NCI-H524 treated with DMSO at 0.1 percent for 48 hours (cell line): ENCODE measurements around the gene VPS9D1.

ENCODE experiments used
- DNase-seq: peaks from one replicate; lab custom pipeline; 2025; lab: John Stamatoyannopoulos, UW

VPS9D1 gene

GRCh38 chr16:89720813-89721545, at the start of gene VPS9D1, which contains the start of gene ZNF276:
Gene VPS9D1 (minus strand): TSS chr16:89720898. CDS start chr16:89720861, 37 bp downstream.
Gene ZNF276 (plus strand): TSS chr16:89721537. CDS start chr16:89721641, 104 bp downstream.
- no peak for DNase-seq

GRCh38 chr16:89770367-89770766, 49.7 kb upstream of the VPS9D1 start:
- DNase-seq: no peak

GRCh38 chr16:89765292-89765830, 44.7 kb upstream of the VPS9D1 start:
- no peak for DNase-seq

- DNase-seq: no peak
Measured at GRCh38 chr16:89764711-89765201, 44.1 kb upstream of the VPS9D1 start.

- DNase-seq: no peak
Measured at GRCh38 chr16:89761304-89761922, 40.7 kb upstream of the VPS9D1 start.

- DNase-seq: no peak
Measured at GRCh38 chr16:89759746-89760340, 39.1 kb upstream of the VPS9D1 start.

- DNase-seq: no peak
Measured at GRCh38 chr16:89749637-89750036, 28.9 kb upstream of the VPS9D1 start.

- DNase-seq: no peak
Measured at GRCh38 chr16:89748921-89749320, 28.2 kb upstream of the VPS9D1 start.

GRCh38 chr16:89748076-89748475, 27.4 kb upstream of the VPS9D1 start:
- no peak for DNase-seq

- no peak for DNase-seq
Measured at GRCh38 chr16:89746043-89746442, 25.3 kb upstream of the VPS9D1 start.

GRCh38 chr16:89744813-89745212, 24.1 kb upstream of the VPS9D1 start:
- no peak for DNase-seq

GRCh38 chr16:89742948-89743347, 22.2 kb upstream of the VPS9D1 start:
- DNase-seq: no peak

GRCh38 chr16:89741342-89742014, 20.8 kb upstream of the VPS9D1 start:
- DNase-seq: no peak

- no peak for DNase-seq
Measured at GRCh38 chr16:89739383-89739782, 18.7 kb upstream of the VPS9D1 start.

GRCh38 chr16:89738538-89739317, 18.0 kb upstream of the VPS9D1 start:
- no peak for DNase-seq

- no peak for DNase-seq
Measured at GRCh38 chr16:89738072-89738377, 17.3 kb upstream of the VPS9D1 start.

GRCh38 chr16:89737341-89738071, 16.8 kb upstream of the VPS9D1 start:
- no peak for DNase-seq

GRCh38 chr16:89736554-89736953, 15.9 kb upstream of the VPS9D1 start:
- DNase-seq: no peak

- DNase-seq: no peak
Measured at GRCh38 chr16:89733792-89734191, 13.1 kb upstream of the VPS9D1 start.

- no peak for DNase-seq
Measured at GRCh38 chr16:89733322-89733721, 12.6 kb upstream of the VPS9D1 start.

- DNase-seq: no peak
Measured at GRCh38 chr16:89732918-89733242, 12.2 kb upstream of the VPS9D1 start.
